ENCODE measurements around the gene GNL2.
"Not testable (repeated sequence)": the region's sequence is repeated elsewhere in the genome, so short reads cannot be mapped to it uniquely, and the experiment has no call there.

Gene GNL2

GRCh38 chr1:37560401-37561132 lies 35.2 kb downstream of the GNL2 start:
- WGBS, 2 experiments, result 89 to 90% methylated on average over 9 to 10 of the region's 10 CpGs
- H3K4me1 ChIP-seq (ENCODE audit: control insufficient read depth, insufficient read depth, low read length), result no peaks in the 10 kb centered on the region

GRCh38 chr1:37559957-37560379 lies 35.8 kb downstream of the GNL2 start:
- H3K4me3 ChIP-seq (ENCODE audit: insufficient read depth, low read depth, low read length); H3K27me3 ChIP-seq (ENCODE audit: control insufficient read depth, insufficient read depth, low read length, poor library complexity, severe bottlenecking); H3K36me3 ChIP-seq (ENCODE audit: control insufficient read depth, insufficient read depth, low read length); H3K4me1 ChIP-seq (ENCODE audit: control insufficient read depth, insufficient read depth, low read length); H3K27ac ChIP-seq (ENCODE audit: insufficient read depth, low read depth, low read length, poor library complexity, severe bottlenecking); H3K9me3 ChIP-seq (ENCODE audit: control insufficient read depth, low read length): not testable (repeated sequence)
- 89 to 90% methylated on average over 12 of the region's 12 CpGs for WGBS, 2 experiments

More at GRCh38 chr1:37560401-37561132, 35.2 kb downstream of the GNL2 start:
- no peaks in the 10 kb centered on the region for H3K27me3 ChIP-seq (ENCODE audit: control insufficient read depth, insufficient read depth, low read length, poor library complexity, severe bottlenecking)
- H3K27ac ChIP-seq (ENCODE audit: insufficient read depth, low read depth, low read length, poor library complexity, severe bottlenecking), result no peak overlapping the region
- no peaks in the 10 kb centered on the region for H3K9me3 ChIP-seq (ENCODE audit: control insufficient read depth, low read length)
- peaks cover 2% of the 10 kb centered on the region for H3K36me3 ChIP-seq (ENCODE audit: control insufficient read depth, insufficient read depth, low read length)
- no peak overlapping the region for H3K4me3 ChIP-seq (ENCODE audit: insufficient read depth, low read depth, low read length)

- 87 to 88% methylated on average over 7 of the region's 7 CpGs for WGBS, 2 experiments
- no peak overlapping the region for H3K27ac ChIP-seq (ENCODE audit: insufficient read depth, low read depth, low read length, poor library complexity, severe bottlenecking)
- H3K36me3 ChIP-seq (ENCODE audit: control insufficient read depth, insufficient read depth, low read length), result no peaks in the 10 kb centered on the region
- H3K4me3 ChIP-seq (ENCODE audit: insufficient read depth, low read depth, low read length), result no peak overlapping the region
- no peaks in the 10 kb centered on the region for H3K9me3 ChIP-seq (ENCODE audit: control insufficient read depth, low read length)
- no peaks in the 10 kb centered on the region for H3K4me1 ChIP-seq (ENCODE audit: control insufficient read depth, insufficient read depth, low read length)
- no peaks in the 10 kb centered on the region for H3K27me3 ChIP-seq (ENCODE audit: control insufficient read depth, insufficient read depth, low read length, poor library complexity, severe bottlenecking)
Measured at GRCh38 chr1:37559080-37559479, 36.7 kb downstream of the GNL2 start.

GRCh38 chr1:37558411-37558810 lies 37.3 kb downstream of the GNL2 start:
- Histone ChIP-seq H3K27ac (ENCODE audit: insufficient read depth, low read depth, low read length, poor library complexity, severe bottlenecking) (no peak overlapping the region), H3K27me3 (ENCODE audit: control insufficient read depth, insufficient read depth, low read length, poor library complexity, severe bottlenecking) (no peaks in the 10 kb centered on the region), H3K4me3 (ENCODE audit: insufficient read depth, low read depth, low read length) (no peak overlapping the region), H3K36me3 (ENCODE audit: control insufficient read depth, insufficient read depth, low read length) (no peaks in the 10 kb centered on the region), H3K4me1 (ENCODE audit: control insufficient read depth, insufficient read depth, low read length) (no peaks in the 10 kb centered on the region), H3K9me3 (ENCODE audit: control insufficient read depth, low read length) (no peaks in the 10 kb centered on the region)
- WGBS, 2 experiments, result 94 to 97% methylated on average over 1 of the region's 1 CpG

GRCh38 chr1:37557402-37557801 lies 38.3 kb downstream of the GNL2 start:
- Histone ChIP-seq H3K9me3 (ENCODE audit: control insufficient read depth, low read length) (no peaks in the 10 kb centered on the region), H3K36me3 (ENCODE audit: control insufficient read depth, insufficient read depth, low read length) (no peaks in the 10 kb centered on the region), H3K4me1 (ENCODE audit: control insufficient read depth, insufficient read depth, low read length) (peaks cover 7% of the 10 kb centered on the region), H3K4me3 (ENCODE audit: insufficient read depth, low read depth, low read length) (peak overlapping the region; percentile 36), H3K27ac (ENCODE audit: insufficient read depth, low read depth, low read length, poor library complexity, severe bottlenecking) (no peak overlapping the region), H3K27me3 (ENCODE audit: control insufficient read depth, insufficient read depth, low read length, poor library complexity, severe bottlenecking) (no peaks in the 10 kb centered on the region)
- 94 to 97% methylated on average over 3 of the region's 3 CpGs for WGBS, 2 experiments

GRCh38 chr1:37556712-37557196 lies 39.0 kb downstream of the GNL2 start, which contains the start of gene DNALI1:
Gene DNALI1, plus strand, starts transcription at chr1:37556940. Its CDS starts 55 bp downstream, at chr1:37556995.
- 44% methylated on average over 31 of the region's 31 CpGs for WGBS, 2 experiments
- Histone ChIP-seq H3K4me3 (ENCODE audit: insufficient read depth, low read depth, low read length) (peak within 1 kb of the TSS; percentile 36), H3K9me3 (ENCODE audit: control insufficient read depth, low read length) (no peaks in the 10 kb centered on the region), H3K4me1 (ENCODE audit: control insufficient read depth, insufficient read depth, low read length) (peaks cover 7% of the 10 kb centered on the region), H3K27ac (ENCODE audit: insufficient read depth, low read depth, low read length, poor library complexity, severe bottlenecking) (no peak within 1 kb of the TSS), H3K36me3 (ENCODE audit: control insufficient read depth, insufficient read depth, low read length) (no peaks in the 10 kb centered on the region), H3K27me3 (ENCODE audit: control insufficient read depth, insufficient read depth, low read length, poor library complexity, severe bottlenecking) (no peaks in the 10 kb centered on the region)

GRCh38 chr1:37553927-37554808 lies 41.6 kb downstream of the GNL2 start, which contains the start of gene SNIP1:
Gene SNIP1, minus strand, starts transcription at chr1:37554293. Its CDS starts 64 bp downstream, at chr1:37554229.
- 14 to 15% methylated on average over 54 of the region's 54 CpGs for WGBS, 2 experiments
- peak within 1 kb of the TSS; percentile 65 for H3K27ac ChIP-seq (ENCODE audit: insufficient read depth, low read depth, low read length, poor library complexity, severe bottlenecking)

GRCh38 chr1:37553598-37553926 lies 42.2 kb downstream of the GNL2 start:
- 6 to 8% methylated on average over 11 of the region's 11 CpGs for WGBS, 2 experiments
- peak overlapping the region; percentile 91 for H3K4me3 ChIP-seq (ENCODE audit: insufficient read depth, low read depth, low read length)
- H3K4me1 ChIP-seq (ENCODE audit: control insufficient read depth, insufficient read depth, low read length), result peaks cover 7% of the 10 kb centered on the region
- H3K36me3 ChIP-seq (ENCODE audit: control insufficient read depth, insufficient read depth, low read length), result no peaks in the 10 kb centered on the region
- H3K27me3 ChIP-seq (ENCODE audit: control insufficient read depth, insufficient read depth, low read length, poor library complexity, severe bottlenecking), result no peaks in the 10 kb centered on the region
- H3K9me3 ChIP-seq (ENCODE audit: control insufficient read depth, low read length), result no peaks in the 10 kb centered on the region
- peak overlapping the region; percentile 11 for H3K27ac ChIP-seq (ENCODE audit: insufficient read depth, low read depth, low read length, poor library complexity, severe bottlenecking)

More at GRCh38 chr1:37553927-37554808, 41.6 kb downstream of the GNL2 start, which contains the start of gene SNIP1:
- H3K36me3 ChIP-seq (ENCODE audit: control insufficient read depth, insufficient read depth, low read length), result no peaks in the 10 kb centered on the region
- no peaks in the 10 kb centered on the region for H3K9me3 ChIP-seq (ENCODE audit: control insufficient read depth, low read length)
- H3K4me3 ChIP-seq (ENCODE audit: insufficient read depth, low read depth, low read length), result peak within 1 kb of the TSS; percentile 91
- no peaks in the 10 kb centered on the region for H3K27me3 ChIP-seq (ENCODE audit: control insufficient read depth, insufficient read depth, low read length, poor library complexity, severe bottlenecking)
- peaks cover 7% of the 10 kb centered on the region for H3K4me1 ChIP-seq (ENCODE audit: control insufficient read depth, insufficient read depth, low read length)

GRCh38 chr1:37549341-37549740 lies 46.4 kb downstream of the GNL2 start:
- 90 to 93% methylated on average over 6 of the region's 6 CpGs for WGBS, 2 experiments
- H3K36me3 ChIP-seq (ENCODE audit: control insufficient read depth, insufficient read depth, low read length), result peaks cover 6% of the 10 kb centered on the region
- H3K27ac ChIP-seq (ENCODE audit: insufficient read depth, low read depth, low read length, poor library complexity, severe bottlenecking), result no peak overlapping the region

GRCh38 chr1:37545019-37545418 lies 50.7 kb downstream of the GNL2 start:
- no peaks in the 10 kb centered on the region for H3K27me3 ChIP-seq (ENCODE audit: control insufficient read depth, insufficient read depth, low read length, poor library complexity, severe bottlenecking)
- H3K9me3 ChIP-seq (ENCODE audit: control insufficient read depth, low read length), result no peaks in the 10 kb centered on the region
- no peak overlapping the region for H3K4me3 ChIP-seq (ENCODE audit: insufficient read depth, low read depth, low read length)
- no peaks in the 10 kb centered on the region for H3K4me1 ChIP-seq (ENCODE audit: control insufficient read depth, insufficient read depth, low read length)
- H3K36me3 ChIP-seq (ENCODE audit: control insufficient read depth, insufficient read depth, low read length), result peaks cover 8% of the 10 kb centered on the region
- WGBS, 2 experiments, result 95 to 98% methylated on average over 5 of the region's 5 CpGs
- H3K27ac ChIP-seq (ENCODE audit: insufficient read depth, low read depth, low read length, poor library complexity, severe bottlenecking), result no peak overlapping the region

More at GRCh38 chr1:37549341-37549740, 46.4 kb downstream of the GNL2 start:
- H3K27me3 ChIP-seq (ENCODE audit: control insufficient read depth, insufficient read depth, low read length, poor library complexity, severe bottlenecking), result no peaks in the 10 kb centered on the region
- H3K4me1 ChIP-seq (ENCODE audit: control insufficient read depth, insufficient read depth, low read length), result peaks cover 7% of the 10 kb centered on the region
- no peaks in the 10 kb centered on the region for H3K9me3 ChIP-seq (ENCODE audit: control insufficient read depth, low read length)
- H3K4me3 ChIP-seq (ENCODE audit: insufficient read depth, low read depth, low read length), result no peak overlapping the region
